Epithelial cell of esophagus (primary cell): ENCODE data around the gene EMID1.

Experiments used
- DNase-seq: peaks from one replicate; pipeline ENCODE4 v3.0.0; 2010; ENCODE audit warnings: low read depth
- H3K4me3 ChIP-seq: 2 replicates; pipeline ENCODE4 v1.5.1; 2011; ENCODE audit warnings: mild to moderate bottlenecking, low read length, control low read depth
- TF ChIP-seq, protein P1 (sequence below): IDR thresholded peaks from 2 replicates; pipeline ENCODE4 v1.5.1; 2011; ENCODE audit warnings: low read depth, mild to moderate bottlenecking, low read length, control low read depth, inconsistent platforms; ENCODE audit not compliant: insufficient read depth; ENCODE audit errors: missing control alignments

EMID1 gene

DNA sequence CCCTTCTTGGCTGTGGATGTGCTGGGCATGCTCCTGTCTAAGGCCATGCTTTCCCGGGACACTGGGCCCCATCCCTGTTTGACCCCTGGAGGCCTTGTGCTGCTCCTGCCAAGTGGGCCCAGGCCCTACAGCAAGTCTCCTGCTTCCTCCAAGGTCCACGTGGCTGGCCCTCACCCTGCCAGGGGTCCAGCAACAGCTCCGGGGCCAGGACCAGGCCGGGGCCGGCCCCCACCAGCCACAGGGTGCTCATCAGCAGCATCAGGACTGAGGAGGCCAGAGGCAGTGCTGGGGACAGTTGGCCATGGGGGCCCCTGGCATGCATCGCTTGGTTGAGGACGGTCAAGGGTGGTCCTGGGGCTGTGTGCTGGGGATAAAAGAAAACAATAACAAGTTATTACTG lies 59.6 kb downstream of the EMID1 start:
- DNase-seq, result no peak
- no peak overlapping the region for H3K4me3 ChIP-seq
- TF ChIP-seq, protein P1, sequence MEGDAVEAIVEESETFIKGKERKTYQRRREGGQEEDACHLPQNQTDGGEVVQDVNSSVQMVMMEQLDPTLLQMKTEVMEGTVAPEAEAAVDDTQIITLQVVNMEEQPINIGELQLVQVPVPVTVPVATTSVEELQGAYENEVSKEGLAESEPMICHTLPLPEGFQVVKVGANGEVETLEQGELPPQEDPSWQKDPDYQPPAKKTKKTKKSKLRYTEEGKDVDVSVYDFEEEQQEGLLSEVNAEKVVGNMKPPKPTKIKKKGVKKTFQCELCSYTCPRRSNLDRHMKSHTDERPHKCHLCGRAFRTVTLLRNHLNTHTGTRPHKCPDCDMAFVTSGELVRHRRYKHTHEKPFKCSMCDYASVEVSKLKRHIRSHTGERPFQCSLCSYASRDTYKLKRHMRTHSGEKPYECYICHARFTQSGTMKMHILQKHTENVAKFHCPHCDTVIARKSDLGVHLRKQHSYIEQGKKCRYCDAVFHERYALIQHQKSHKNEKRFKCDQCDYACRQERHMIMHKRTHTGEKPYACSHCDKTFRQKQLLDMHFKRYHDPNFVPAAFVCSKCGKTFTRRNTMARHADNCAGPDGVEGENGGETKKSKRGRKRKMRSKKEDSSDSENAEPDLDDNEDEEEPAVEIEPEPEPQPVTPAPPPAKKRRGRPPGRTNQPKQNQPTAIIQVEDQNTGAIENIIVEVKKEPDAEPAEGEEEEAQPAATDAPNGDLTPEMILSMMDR, result no peak

DNA sequence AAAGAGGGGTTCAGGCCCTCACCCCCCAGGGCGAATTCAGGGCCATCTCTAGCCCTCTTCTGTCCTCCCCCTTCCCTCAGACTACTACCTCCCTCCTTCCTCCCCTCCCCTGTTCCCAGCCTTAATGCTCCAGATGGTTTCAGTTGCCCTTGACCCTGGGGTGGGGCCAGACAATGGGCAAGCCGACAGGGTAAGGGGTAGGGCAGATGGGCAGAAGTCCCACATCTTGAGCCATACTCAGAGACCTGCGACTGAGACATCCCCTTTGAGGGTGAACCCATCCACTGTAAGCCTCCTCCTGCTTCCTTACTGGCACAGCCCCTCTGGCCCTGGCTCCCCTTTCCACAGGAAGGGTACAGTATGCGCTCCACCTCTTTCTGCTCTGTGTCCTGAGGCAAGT lies 60.2 kb downstream of the EMID1 start:
- DNase-seq, result no peak
- TF ChIP-seq, protein P1, result no peak
- no peak overlapping the region for H3K4me3 ChIP-seq

DNA sequence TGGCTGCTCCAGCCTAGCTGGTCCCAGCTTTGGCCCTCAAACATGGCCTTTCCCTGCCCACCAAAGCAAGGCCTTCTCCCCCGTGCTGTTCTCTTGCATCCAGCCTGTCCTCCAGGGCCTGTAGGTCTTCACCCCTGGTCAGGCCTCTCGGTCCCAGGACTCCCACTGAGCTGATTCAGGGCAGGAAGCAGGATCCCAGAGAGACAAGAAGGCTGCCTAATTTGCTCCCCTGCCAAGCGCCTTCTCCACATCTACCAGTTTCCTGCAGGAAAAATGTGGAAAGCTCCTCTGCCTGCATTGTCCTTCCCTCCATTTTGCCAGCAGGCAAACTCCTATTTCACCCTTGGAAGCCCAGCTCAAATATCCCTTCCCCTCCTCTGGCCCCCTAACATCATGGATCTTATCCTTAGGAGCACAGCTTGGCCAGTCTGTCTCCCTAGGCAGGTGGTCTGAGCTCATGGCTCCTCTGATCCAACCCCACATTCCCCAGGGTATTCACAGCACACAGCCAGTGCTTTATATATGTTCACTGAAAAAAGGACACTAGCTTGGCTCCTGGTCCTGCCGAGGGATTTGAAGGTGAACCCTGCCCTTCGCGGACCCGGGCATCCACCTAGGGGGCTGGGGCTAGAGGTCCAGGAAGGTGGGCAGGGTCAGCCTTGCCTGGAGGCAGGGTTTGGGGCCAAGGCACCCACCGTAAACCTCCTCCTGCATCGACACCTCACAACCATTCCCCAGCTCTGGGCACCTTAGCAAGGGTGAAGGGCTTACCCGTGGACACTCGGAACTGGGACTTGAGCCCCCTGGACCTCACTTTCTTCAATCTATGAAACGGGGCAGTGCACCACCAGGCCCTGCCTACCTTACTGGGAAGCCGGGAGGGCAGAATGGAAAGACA lies 61.1 kb downstream of the EMID1 start:
- peak overlapping the region; percentile 85 for H3K4me3 ChIP-seq
- TF ChIP-seq, protein P1, result no peak
- no peak for DNase-seq

DNA sequence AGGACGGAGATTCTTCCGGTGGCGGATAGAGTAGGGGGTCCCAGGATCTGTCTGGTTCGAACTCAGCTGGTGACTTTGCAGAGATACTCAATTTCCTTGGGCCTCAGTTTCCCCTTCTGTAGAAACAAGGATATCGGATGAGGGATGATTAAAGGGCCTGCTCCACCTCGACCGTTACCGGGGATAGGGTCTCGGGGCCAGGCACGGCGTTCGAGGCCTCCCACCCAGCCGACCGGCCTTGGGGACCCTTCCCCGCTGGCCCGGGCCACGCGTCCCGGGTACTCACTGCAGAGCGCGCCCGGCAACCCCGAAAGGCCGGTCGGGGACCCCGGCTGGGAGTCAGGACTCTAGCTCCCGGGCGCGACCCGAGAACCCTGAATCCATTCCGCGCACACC lies 61.8 kb downstream of the EMID1 start:
- H3K4me3 ChIP-seq, result peak overlapping the region; percentile 85
- DNase-seq, result no peak
- TF ChIP-seq, protein P1, result no peak

DNA sequence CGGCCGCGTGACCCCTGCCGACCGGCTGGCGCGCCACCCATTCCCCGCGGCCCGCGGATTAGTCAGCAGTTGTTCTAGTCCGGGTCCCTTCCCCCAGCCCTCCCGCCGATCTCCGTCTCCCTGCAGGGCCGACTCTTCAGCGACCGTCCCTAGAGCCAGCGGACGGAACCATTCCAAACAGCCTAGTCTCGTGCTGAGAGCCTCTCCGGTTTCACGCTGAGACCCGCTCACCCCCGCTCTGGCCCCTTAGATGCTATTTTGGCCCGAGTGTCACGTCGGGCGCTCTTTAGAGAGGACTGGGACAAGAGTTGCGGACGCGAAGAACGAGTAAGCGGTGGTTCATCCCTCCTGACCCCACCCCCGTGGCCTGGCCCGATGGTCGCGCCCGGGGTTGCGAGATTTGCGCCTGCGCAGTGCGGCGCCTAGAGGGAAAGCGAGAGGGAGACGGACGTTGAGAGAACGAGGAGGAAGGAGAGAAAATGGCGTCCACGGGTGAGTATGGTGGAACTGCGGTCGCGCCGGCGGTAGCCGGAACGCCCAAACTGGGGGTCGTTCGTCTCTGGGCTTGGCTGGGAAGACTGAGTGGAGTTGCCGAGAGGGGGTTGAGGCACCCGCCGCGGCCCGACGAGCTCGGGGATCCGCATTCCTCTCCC lies 62.3 kb downstream of the EMID1 start, which contains the start of the genes EWSR1 and RHBDD3:
Gene EWSR1, plus strand, starts transcription at position 411 of the 653 bp plus-strand sequence. Its CDS starts 69 bp downstream, at position 480.
Gene RHBDD3, minus strand, starts transcription at position 124 of the 653 bp plus-strand sequence. CDS start 2,355 bp downstream, outside the sequence.
- peak within 1 kb of the TSS; percentile 85 for H3K4me3 ChIP-seq
- TF ChIP-seq, protein P1, result no peak
- peak; percentile 97 for DNase-seq

DNA sequence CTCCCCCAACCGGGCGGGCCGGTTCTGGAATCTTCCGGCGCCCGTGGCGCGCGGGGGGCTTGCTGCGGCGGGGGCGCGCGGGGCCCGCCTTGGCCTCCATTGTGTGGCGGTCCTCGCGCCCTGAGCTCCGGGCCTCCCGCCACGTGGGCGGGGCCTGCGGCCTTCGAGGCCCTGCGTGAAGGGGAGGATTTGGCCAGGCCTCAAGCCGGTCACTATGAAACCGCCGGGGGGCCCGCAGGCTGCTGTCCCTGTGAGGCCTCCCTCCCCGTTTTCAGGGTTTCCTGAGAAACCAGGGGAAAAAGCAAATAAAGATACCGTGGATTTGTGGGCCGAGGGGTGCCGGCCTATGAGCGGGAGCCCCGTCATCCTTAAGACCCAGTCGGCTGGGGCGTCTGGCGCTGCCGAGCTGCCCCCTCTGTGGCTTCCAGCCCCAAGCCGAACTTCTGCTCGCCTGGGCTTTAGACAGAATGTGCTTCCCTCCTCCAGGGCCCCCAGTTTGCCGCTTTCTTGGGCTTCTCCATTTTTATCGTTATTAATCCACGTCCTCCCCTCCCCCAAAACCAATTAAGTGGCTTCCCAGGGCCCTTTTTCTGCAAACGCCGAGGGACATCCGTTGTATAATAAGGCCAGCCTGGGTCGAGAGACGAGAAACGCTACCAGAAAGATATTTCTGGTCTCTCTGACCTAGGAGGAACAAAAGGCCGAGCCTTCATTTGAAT lies 63.0 kb downstream of the EMID1 start:
- H3K4me3 ChIP-seq, result peak overlapping the region; percentile 85
- DNase-seq, result peak; percentile 45
- TF ChIP-seq, protein P1, result no peak
